SK-N-SH (cell line): ENCODE measurements around the gene BAIAP2L1. TPM values are rescaled to one million over a fixed set of nuclear protein-coding genes. Genes with fewer than 3 reads are reported as not detected.

ENCODE experiments used
- CTCF ChIA-PET: fragments of 300-600, 350-600 bp; formaldehyde crosslinking; extraction: SDS; loops from one replicate; lab custom pipeline; 2021; lab: Yijun Ruan, JAX
- POLR2A ChIA-PET: fragments of 350-600 bp; sonication (Branson Sonifier 250); formaldehyde crosslinking; extraction: SDS; loops from one replicate; lab custom pipeline; 2020; ENCODE audit warnings: antibody characterized with exemption, inconsistent platforms; lab: Yijun Ruan, JAX
- DNase-seq: peaks from one replicate; pipeline ENCODE4 v3.0.0; 2012
- H2AFZ ChIP-seq: fragments of 200-600 bp; sonication (generic); 2 replicates; pipeline ENCODE4 v1.8.1; 2016; ENCODE audit warnings: antibody characterized with exemption, mild to moderate bottlenecking, low read depth
- H3F3A ChIP-seq: fragments of 200-600 bp; sonication (generic); replicated peaks from 2 replicates; pipeline ENCODE3; 2016; ENCODE audit warnings: antibody characterized with exemption, mild to moderate bottlenecking; ENCODE audit not compliant: insufficient read depth
- H3K27ac ChIP-seq, 2 experiments: fragments of 200-500 bp in 1 of 2; fragments of 200-600 bp in 1 of 2; sonication (Bioruptor generic) in 1 of 2; sonication (generic), shearing (Covaris generic) in 1 of 2; 2 replicates each; pipeline versions ENCODE4 v1.5.1 to v1.6.1; 2014 to 2016; ENCODE audit warnings: low read depth in 2 of 2, inconsistent platforms in 1 of 2, low read length in 1 of 2, mild to moderate bottlenecking in 1 of 2, mixed read lengths in 1 of 2
- H3K27me3 ChIP-seq: fragments of 200-600 bp; sonication (generic), shearing (Covaris generic); 2 replicates; pipeline ENCODE4 v1.6.1; 2016; ENCODE audit warnings: mixed run types; ENCODE audit not compliant: insufficient read depth
- H3K36me3 ChIP-seq, 2 experiments: fragments of 200-500 bp in 1 of 2; fragments of 200-600 bp in 1 of 2; sonication (Bioruptor generic) in 1 of 2; sonication (generic) in 1 of 2; replicated peaks in 1 of 2; 2 replicates each; pipeline versions ENCODE3 to v1.5.1; 2014 to 2016; ENCODE audit warnings: low read length in 1 of 2, mild to moderate bottlenecking in 1 of 2; ENCODE audit not compliant: insufficient read depth in 2 of 2, control insufficient read depth in 1 of 2
- H3K4me1 ChIP-seq, 2 experiments: fragments of 200-500 bp in 1 of 2; fragments of 200-600 bp in 1 of 2; sonication (Bioruptor generic) in 1 of 2; sonication (generic), shearing (Covaris generic) in 1 of 2; 2 replicates each; pipeline versions ENCODE4 v1.5.1 to v1.6.1; 2014 to 2016; ENCODE audit warnings: low read depth in 1 of 2, low read length in 1 of 2, mixed run types in 1 of 2; ENCODE audit not compliant: insufficient read depth in 2 of 2, control insufficient read depth in 1 of 2
- H3K4me2 ChIP-seq: fragments of 200-600 bp; sonication (generic), shearing (Covaris generic); 2 replicates; pipeline ENCODE4 v1.6.1; 2017; ENCODE audit warnings: mixed run types
- H3K4me3 ChIP-seq, 2 experiments: fragments of 200-500 bp in 1 of 2; fragments of 200-600 bp in 1 of 2; sonication (Bioruptor generic) in 1 of 2; sonication (generic), shearing (Covaris generic) in 1 of 2; 2 replicates each; pipeline versions ENCODE4 v1.5.1 to v1.8.1; 2014 to 2016; ENCODE audit warnings: low read depth in 2 of 2, inconsistent platforms in 1 of 2, low read length in 1 of 2, mild to moderate bottlenecking in 1 of 2, mixed read lengths in 1 of 2, moderate library complexity in 1 of 2
- H3K79me2 ChIP-seq: fragments of 200-600 bp; sonication (generic); 2 replicates; pipeline ENCODE4 v1.8.1; 2017; ENCODE audit warnings: mild to moderate bottlenecking; ENCODE audit not compliant: insufficient read depth
- H3K9ac ChIP-seq: fragments of 200-600 bp; sonication (generic); 2 replicates; pipeline ENCODE4 v1.6.1; 2017; ENCODE audit warnings: mixed run types
- H3K9me2 ChIP-seq: fragments of 200-600 bp; sonication (generic); 2 replicates; pipeline ENCODE4 v1.6.1; 2017; ENCODE audit warnings: mixed run types
- H3K9me3 ChIP-seq: fragments of 200-600 bp; sonication (generic); 2 replicates; pipeline ENCODE4 v1.6.1; 2017; ENCODE audit warnings: mixed run types, mild to moderate bottlenecking, moderate library complexity
- H4K20me1 ChIP-seq: fragments of 200-600 bp; sonication (generic); 2 replicates; pipeline ENCODE4 v1.6.1; 2017; ENCODE audit warnings: mild to moderate bottlenecking, mixed run types; ENCODE audit not compliant: insufficient read depth
- CHD2 ChIP-seq: fragments of 150-350 bp; IDR thresholded peaks from 2 replicates; pipeline ENCODE4 v1.6.1; 2018; ENCODE audit warnings: low read length; ENCODE audit not compliant: partially characterized antibody
- CTCF ChIP-seq: fragments of 200-600 bp; sonication (generic); IDR thresholded peaks from 2 replicates; pipeline ENCODE4 v1.6.1; 2017; ENCODE audit warnings: antibody characterized with exemption, mild to moderate bottlenecking, moderate library complexity
- ELF1 ChIP-seq: IDR thresholded peaks from 2 replicates; pipeline ENCODE4 v1.4.0; 2012
- FOXM1 ChIP-seq: IDR thresholded peaks from 2 replicates; pipeline ENCODE4 v1.4.0; 2012; ENCODE audit warnings: low read depth, mild to moderate bottlenecking
- IRF3 ChIP-seq: fragments of 150-350 bp; IDR thresholded peaks from 2 replicates; pipeline ENCODE4 v1.6.1; 2016; ENCODE audit warnings: mild to moderate bottlenecking, low read depth, low read length
- JUND ChIP-seq: IDR thresholded peaks from 2 replicates; pipeline ENCODE4 v1.4.0; 2012
- MAX ChIP-seq: IDR thresholded peaks from 2 replicates; pipeline ENCODE4 v1.4.0; 2012; ENCODE audit warnings: low read depth
- MEF2A ChIP-seq: IDR thresholded peaks from 2 replicates; pipeline ENCODE4 v1.4.0; 2012; ENCODE audit warnings: low read depth, borderline replicate concordance
- MXI1 ChIP-seq: IDR thresholded peaks from 2 replicates; pipeline ENCODE4 v1.6.1; 2012; ENCODE audit warnings: mild to moderate bottlenecking, low read depth, low read length, improper control_type of control experiment
- REST ChIP-seq: IDR thresholded peaks from 2 replicates; pipeline ENCODE4 v1.6.1; 2012; ENCODE audit warnings: mild to moderate bottlenecking, low read depth, low read length, moderate library complexity
- RFX5 ChIP-seq: IDR thresholded peaks from 2 replicates; pipeline ENCODE4 v1.6.1; 2012; ENCODE audit warnings: mild to moderate bottlenecking, improper control_type of control experiment, low read length
- SIN3A ChIP-seq: IDR thresholded peaks from 2 replicates; pipeline ENCODE4 v1.6.1; 2012; ENCODE audit warnings: low read depth, mild to moderate bottlenecking, low read length, moderate library complexity, borderline replicate concordance
- SMC3 ChIP-seq: IDR thresholded peaks from 2 replicates; pipeline ENCODE4 v1.6.1; 2012; ENCODE audit warnings: low read depth, low read length, improper control_type of control experiment
- TCF12 ChIP-seq: IDR thresholded peaks from 2 replicates; pipeline ENCODE4 v1.4.0; 2012
- WGBS: methylation state at CpG from one replicate; pipeline ENCODE4 v1.1.6; 2017; ENCODE audit warnings: low lambda C conversion rate; 5-methylcytosine and 5-hydroxymethylcytosine counted together
- polyA plus RNA-seq, 3 experiments: library from polyadenylated mRNA; depleted of rRNA; stranded (reverse); fragments of >200 nt; gene quantifications; 2 replicates each; pipeline ENCODE4 v1.2.3, GENCODE V29; 2012
- TF ChIP-seq, protein P1 (sequence below): fragments of 150-350 bp; IDR thresholded peaks from 2 replicates; pipeline ENCODE4 v1.6.1; 2017; ENCODE audit warnings: antibody characterized with exemption, low read length, low read depth, borderline replicate concordance

BAIAP2L1 gene
- polyA plus RNA-seq, 1 of the 3 experiments (the other 2 are of a cell fraction): 8.8 TPM

GRCh38 chr7:98278408-98278807 is 122.5 kb downstream of the BAIAP2L1 start:
- Histone ChIP-seq H3K4me1 (peaks cover 6 to 30% of the 10 kb centered on the region in 2 experiments; a peak in 1 of 4 replicates), H3K27ac (peak overlapping the region in 1 of 2 experiments; percentile 75; a peak in 2 of 4 replicates), H3K4me3 (no peak overlapping the region), H3K79me2 (peaks cover 17% of the 10 kb centered on the region), H3F3A (peaks cover 16% of the 10 kb centered on the region), H2AFZ (no peak overlapping the region), H4K20me1 (no peaks in the 10 kb centered on the region; the same call in 1 of the 2 replicates), H3K36me3 (peaks cover 0 to 1% of the 10 kb centered on the region in 2 experiments), H3K9me2 (no peaks in the 10 kb centered on the region), H3K9me3 (no peaks in the 10 kb centered on the region), H3K9ac (no peak overlapping the region), H3K4me2 (no peak overlapping the region), H3K27me3 (no peaks in the 10 kb centered on the region)
- ChIA-PET CTCF (interaction anchor here (2.3 to 4.8 kb wide), 4 partner anchors 11 to 123 kb away, joined by 5 to 26 read pairs (median 14); partner anchors contain the start of gene BAIAP2L1), POLR2A (no interaction called here)
- TF ChIP-seq IRF3 (no peak), MEF2A (no peak), SIN3A (no peak), REST (no peak)
- WGBS: 89% methylated on average over 5 of the region's 5 CpGs
- DNase-seq: peak; percentile 22

- H3K36me3 ChIP-seq: no peaks in the 10 kb centered on the region
- ChIA-PET POLR2A (no interaction called here), CTCF (interaction anchor here (1.1 to 4.8 kb wide), 2 partner anchors 9 to 145 kb away, joined by 3 to 26 read pairs; no protein-coding TSS in a partner anchor)
- H3K9me2 ChIP-seq: no peaks in the 10 kb centered on the region
- H3K4me1 ChIP-seq: peaks cover 0 to 17% of the 10 kb centered on the region in 2 experiments; a peak in 1 of 4 replicates
- H3K27ac ChIP-seq: no peak overlapping the region
- DNase-seq: no peak
- H2AFZ ChIP-seq: no peak overlapping the region
- H3K4me3 ChIP-seq: no peak overlapping the region
- no peaks in the 10 kb centered on the region for H3K27me3 ChIP-seq
- H3K4me2 ChIP-seq: no peak overlapping the region
- H3K9ac ChIP-seq: no peak overlapping the region
- no peaks in the 10 kb centered on the region for H3K9me3 ChIP-seq
- H3F3A ChIP-seq: peaks cover 16% of the 10 kb centered on the region
- H3K79me2 ChIP-seq: no peaks in the 10 kb centered on the region
- H4K20me1 ChIP-seq: no peaks in the 10 kb centered on the region
- WGBS: 80% methylated on average over 5 of the region's 5 CpGs
- TF ChIP-seq REST: no peak
- TF ChIP-seq CHD2: no peak
- no peak for TF ChIP-seq MAX
- no peak for TF ChIP-seq FOXM1
- TF ChIP-seq MXI1: no peak
- TF ChIP-seq SMC3: no peak
- no peak for TF ChIP-seq CTCF
- TF ChIP-seq ELF1: no peak
- TF ChIP-seq, protein P1, sequence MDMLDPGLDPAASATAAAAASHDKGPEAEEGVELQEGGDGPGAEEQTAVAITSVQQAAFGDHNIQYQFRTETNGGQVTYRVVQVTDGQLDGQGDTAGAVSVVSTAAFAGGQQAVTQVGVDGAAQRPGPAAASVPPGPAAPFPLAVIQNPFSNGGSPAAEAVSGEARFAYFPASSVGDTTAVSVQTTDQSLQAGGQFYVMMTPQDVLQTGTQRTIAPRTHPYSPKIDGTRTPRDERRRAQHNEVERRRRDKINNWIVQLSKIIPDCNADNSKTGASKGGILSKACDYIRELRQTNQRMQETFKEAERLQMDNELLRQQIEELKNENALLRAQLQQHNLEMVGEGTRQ: no peak
- no peak for TF ChIP-seq TCF12
- TF ChIP-seq RFX5: no peak
- no peak for TF ChIP-seq JUND
These were observed 124.6 kb downstream of the BAIAP2L1 start for GRCh38 chr7:98276241-98276761.
